SK-N-SH (cell line): Measurements from ENCODE around the gene SGMS2.

Experiments
- CTCF ChIP-seq: fragments of 200-600 bp; sonication (generic); IDR thresholded peaks from 2 replicates; pipeline ENCODE4 v1.6.1; 2017; ENCODE audit warnings: antibody characterized with exemption, mild to moderate bottlenecking, moderate library complexity
- EZH2phosphoT487 ChIP-seq: fragments of 200-600 bp; sonication (generic); IDR thresholded peaks from 2 replicates; pipeline ENCODE4 v1.6.1; 2017; ENCODE audit warnings: low read depth, mixed run types, mild to moderate bottlenecking, antibody characterized with exemption, moderate library complexity, borderline replicate concordance
- TAF1 ChIP-seq: IDR thresholded peaks from 2 replicates; pipeline ENCODE4 v1.6.1; 2012; ENCODE audit warnings: low read depth, mild to moderate bottlenecking, low read length, moderate library complexity, borderline replicate concordance
- USF2 ChIP-seq: fragments of 150-350 bp; IDR thresholded peaks from 2 replicates; pipeline ENCODE4 v1.6.1; 2017; ENCODE audit warnings: antibody characterized with exemption, low read length, low read depth, borderline replicate concordance

GRCh38 chr4:107870236-107870635 is 45.5 kb downstream of the SGMS2 start:
- TF ChIP-seq TAF1 (no peak), EZH2phosphoT487 (no peak), CTCF (no peak), USF2 (no peak)
